AML-193 (cell line): ENCODE results near the gene CAGE1.
"Not testable (repeated sequence)": the region's sequence is repeated elsewhere in the genome, so short reads cannot be mapped to it uniquely, and the experiment has no call there.

ENCODE experiments used
- DNase-seq, 2 experiments: peaks; one replicate each; lab custom pipeline; 2025; lab: John Stamatoyannopoulos, UW

Gene CAGE1

DNA sequence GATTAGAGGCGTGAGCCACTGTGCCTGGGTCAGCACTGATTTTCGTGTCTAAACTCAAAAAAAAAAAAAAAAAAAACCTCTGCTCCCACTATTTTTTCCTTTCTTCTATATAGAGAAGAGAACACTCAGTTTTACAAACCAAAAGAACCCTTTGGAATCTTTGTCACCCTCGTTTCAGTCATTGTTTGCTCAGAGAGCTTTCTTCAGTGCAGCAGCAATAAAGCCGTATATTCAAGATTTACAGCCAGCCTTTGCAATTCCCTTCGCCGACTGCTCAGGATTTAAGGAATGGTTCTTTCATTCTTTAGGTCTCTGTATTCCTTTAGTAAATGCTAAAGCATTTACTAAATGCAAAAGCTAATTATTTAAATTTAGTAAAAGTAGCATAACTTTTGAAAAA is 20.2 kb upstream of the CAGE1 start:
- no peak for DNase-seq

DNA sequence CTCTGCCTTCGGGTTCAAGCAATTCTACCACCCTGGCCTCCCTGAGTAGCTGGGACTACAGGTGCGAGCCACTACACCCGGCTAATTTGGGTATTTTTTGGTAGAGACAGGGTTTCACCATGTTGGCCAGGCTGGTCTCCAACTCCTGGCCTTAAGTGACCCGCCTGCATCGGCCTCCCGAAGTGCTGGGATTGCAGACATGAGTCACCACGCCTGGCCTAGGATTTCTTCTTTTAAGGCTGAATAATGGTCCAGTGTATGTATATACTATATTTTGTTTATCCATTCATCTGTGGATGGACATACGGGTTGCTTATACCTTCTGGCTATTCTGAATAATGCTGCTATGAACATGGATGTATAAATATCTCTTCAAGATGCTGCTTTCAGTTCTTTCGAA is 17.2 kb upstream of the CAGE1 start:
- DNase-seq, result no peak

DNA sequence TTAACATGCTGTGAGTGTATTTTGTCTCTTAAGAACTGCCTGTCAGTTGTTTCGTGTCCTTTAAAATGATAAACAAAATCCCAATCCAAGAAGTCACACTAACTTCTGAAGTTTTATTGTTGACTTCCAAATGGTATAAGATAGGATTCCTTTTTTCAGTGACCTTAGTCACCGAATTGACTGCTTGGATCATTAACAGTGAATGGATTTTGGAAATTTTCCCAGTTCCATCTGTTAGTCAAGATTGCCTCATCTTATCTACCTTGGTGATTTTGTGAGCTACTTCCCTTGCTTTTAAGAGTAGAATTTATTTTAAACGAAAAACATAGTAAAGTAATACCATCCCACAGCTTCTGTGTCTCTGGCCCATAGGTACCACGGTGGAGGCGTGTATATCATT is 15.0 kb upstream of the CAGE1 start:
- no peak for DNase-seq

DNA sequence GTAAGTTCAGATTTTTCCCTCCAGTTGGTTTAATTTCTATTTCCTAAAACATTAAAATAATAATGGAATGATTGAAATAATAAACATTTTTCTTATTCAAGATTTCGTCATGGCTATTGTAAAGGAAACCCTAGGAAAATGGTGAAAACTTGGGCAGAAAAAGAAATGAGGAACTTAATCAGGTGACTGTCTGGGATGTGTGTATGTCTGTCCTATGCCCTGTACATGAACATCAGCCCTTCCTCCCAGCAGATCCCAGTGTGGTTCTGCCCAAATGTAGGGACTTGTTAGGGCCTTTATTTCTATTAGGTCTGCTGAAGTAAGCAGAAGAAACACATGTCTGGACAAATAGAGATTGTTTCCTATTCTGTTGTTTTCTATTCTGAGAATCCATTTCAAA is 13.2 kb upstream of the CAGE1 start:
- DNase-seq, result peak; percentile 13 to 31

DNA sequence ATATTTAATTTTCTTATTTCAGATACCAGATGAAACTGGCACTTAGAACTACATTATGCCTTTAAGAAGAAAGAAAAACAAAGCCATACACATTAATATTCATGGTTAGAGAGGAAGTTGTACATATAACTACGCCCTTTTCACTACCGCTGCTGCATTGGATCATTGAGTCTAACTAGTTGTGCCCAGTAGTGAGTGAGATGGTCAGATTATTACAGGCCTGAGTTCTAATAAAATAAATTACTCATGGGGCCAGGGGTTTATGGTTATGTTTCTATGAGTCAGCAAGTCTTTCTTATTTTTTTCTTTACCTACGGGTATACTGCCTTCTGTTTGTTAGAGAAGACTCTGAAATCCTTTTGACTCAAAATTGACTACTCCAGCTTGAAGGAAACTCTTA is 11.5 kb upstream of the CAGE1 start:
- no peak for DNase-seq

DNA sequence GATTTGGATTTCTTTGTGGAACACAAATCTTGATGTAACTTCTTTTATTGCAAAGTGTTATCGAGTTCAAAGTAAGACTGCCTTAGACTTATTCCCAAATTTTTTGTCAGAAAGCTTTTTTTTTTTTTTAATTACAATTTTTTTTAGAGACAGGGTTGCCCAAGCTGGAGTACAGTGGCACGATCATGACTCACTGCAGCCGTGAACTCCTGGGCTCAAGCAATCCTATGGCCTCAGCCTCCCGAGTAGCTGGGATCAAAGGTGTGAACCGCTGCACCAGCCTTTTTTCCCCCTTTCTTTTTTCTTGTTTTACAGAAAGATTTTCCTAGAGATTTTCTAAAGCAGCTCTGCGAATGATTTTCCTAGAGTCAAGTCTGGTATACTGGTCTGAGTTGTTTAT is 2.9 kb upstream of the CAGE1 start:
- peak in 1 of 2 experiments; percentile 12 for DNase-seq

DNA sequence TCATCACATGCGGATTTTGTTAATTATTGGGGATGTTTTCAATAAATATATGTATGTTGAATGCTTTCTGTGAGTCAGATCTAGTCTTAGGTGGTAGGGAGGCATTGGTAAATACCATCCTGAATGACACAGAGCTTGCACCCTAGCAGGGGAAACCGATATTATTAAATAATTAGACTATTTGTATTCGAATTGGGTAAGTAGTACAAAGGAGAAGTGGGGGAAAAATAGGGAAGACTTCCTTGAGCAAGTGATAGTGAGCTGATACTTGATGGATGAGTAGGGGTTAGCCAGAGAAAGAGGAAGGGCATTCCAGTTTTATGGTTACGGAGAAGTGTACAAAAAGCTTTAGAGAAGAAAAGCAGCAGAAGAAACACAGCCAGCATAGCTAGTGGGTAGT is 1.6 kb upstream of the CAGE1 start:
- peak; percentile 14 to 28 for DNase-seq

DNA sequence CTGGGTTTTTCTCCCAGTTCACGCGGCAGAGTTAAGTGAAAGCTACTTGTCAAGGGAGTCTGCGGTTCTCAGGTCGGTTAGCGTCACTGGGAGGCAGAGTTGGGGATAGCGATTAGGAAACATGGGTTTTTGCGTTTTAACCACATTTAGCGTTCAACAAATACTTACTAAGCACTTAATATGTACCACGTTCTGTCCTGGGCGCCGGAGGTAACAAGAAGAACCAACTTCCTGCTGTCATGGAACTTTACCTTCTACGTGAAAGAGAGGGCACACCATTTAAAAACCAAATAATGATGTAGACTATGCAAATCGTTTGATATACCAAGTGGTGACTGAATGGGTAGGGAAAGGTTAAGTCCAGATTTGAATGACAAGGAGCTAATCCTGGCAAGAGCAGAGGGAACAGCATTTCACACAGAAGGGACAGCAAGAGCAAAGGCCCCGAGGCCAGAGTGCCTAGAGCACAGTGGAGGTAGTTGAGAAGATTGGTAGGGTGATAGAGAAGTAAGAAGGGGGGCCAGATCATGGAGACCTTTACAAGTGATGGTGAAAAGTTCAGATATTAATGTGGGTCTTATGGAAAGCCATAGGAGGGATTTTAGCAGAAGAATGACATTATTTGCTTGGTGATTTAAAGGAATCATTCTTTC is 810 bp upstream of the CAGE1 start:
- peak; percentile 40 to 61 for DNase-seq

DNA sequence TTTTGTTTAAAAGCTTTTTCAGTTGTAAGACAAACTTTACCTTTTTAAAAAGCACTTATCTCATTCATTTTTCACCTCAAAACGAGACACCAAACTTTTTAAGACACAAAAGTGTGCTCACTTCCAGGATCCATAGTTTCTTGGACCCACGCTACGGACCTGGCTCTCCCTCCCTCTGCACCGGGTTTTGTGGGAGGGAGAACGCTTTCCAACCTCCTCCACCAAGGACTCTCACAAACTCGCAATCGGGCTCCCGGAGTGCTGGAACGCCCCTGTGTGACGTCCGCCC is 436 bp downstream of the CAGE1 start:
- peak in 1 of 2 experiments; percentile 65 for DNase-seq

DNA sequence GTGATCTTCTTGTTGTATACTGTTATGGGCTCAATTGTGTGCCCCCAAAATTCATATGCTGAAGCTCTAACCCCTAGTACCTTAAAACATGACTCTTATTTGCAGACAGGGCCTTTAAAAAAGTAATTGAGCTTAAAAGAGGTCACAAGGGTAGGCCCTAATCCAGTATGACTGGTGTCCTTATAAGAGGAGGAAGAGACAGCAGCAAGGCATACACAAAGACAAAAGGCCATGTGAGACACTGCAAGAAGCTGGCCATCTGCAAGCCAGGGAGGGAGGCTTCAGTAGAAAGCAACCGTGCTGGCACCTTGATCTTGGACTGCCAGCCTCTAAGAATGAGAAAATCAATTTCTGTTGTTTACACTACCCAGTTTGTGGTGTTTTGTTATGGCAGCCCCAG is 8.4 kb downstream of the CAGE1 start:
- no peak for DNase-seq

DNA sequence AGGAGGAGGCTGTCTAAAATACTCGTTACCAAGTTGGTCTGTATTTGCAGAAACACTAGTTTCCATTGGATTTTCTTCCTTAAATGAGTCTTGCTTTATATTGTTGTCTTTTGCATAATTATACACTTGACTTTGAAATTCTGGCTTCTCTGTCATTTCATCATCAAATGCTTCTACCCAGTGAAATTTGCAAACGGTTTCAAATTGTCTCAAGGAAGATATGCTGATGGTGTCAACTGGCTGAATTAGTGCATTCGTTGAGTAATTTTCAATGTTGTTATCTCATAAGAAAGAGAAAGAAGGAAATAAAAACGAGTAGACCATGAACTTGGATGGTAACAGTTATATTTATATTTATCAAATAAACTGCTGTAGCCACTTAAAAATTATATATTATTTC is 10.8 kb downstream of the CAGE1 start:
- DNase-seq, result no peak

DNA sequence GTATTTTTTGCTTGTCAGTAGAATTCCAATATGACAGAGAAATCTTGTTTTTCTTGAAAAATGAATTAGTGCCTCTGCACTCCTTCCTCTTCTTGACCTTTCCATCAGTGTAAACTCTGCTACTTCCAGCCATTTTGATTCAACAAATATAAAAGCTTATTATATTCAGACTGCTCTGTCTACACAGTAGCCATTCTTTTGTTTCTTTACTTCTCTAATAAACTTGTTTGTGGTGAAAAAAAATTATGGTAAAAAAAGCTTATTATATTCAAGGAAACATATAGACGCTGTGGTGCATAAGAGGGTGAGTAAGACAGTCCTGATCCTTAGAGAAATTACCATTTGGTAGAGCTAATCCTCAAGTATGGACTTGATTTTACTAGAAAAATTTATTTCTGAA is 11.6 kb downstream of the CAGE1 start:
- DNase-seq, result no peak

DNA sequence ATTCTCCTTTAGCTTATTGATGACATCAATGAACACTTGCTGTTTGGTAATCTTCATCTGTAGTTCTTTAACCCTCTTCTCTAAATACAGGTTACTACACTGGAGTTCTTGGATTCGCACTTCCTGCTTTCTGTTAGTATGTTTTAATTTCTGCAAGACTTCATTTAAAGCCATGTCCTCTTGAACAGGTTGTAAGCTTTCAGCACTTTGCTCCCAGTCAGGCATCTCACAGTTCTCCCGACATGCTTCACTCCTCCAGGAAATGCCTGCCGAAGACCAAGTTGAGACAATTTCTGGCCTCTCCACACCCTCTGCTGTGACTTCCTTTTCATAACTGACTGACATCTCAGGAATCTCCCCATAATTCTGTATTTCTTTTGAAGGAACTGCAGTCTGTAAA is 15.8 kb downstream of the CAGE1 start:
- DNase-seq, result no peak

DNA sequence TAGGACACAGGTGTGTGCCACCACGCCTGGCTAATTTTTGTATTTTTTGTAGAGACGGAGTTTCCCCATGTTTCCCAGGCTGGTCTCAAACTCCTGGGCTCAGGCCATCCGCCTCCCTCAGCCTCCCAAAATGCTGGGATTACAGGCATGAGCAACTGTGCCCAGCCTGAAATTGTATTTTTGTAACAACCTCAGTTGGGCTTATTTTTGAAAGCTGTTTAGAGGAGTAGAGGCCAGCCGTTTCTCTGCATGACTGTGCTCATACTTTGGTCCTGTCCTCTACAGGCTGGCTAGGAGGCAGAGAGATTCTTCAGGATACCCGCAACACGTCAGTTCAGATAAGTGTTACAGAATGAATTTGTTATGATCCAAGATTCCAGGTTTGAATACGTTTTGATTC is 22.1 kb downstream of the CAGE1 start:
- DNase-seq, result no peak

DNA sequence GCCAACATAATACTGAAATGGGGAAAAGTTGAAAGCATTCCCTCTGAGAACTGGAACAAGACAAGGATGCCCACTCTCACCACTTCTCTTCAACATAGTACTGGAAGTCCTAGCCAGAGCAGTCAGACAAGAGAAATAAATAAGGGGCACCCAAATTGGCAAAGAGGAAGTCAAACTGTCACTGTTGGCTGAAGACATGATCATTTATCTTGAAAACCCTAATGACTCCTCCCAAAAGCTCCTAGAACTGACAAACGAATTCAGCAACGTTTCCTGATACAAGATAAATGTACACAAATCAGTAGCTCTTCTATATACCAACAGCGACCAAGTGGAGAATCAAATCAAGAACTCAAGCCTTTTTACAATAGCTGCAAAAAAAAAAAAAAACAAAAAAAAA is 37.6 kb downstream of the CAGE1 start:
- not testable (repeated sequence) for DNase-seq

DNA sequence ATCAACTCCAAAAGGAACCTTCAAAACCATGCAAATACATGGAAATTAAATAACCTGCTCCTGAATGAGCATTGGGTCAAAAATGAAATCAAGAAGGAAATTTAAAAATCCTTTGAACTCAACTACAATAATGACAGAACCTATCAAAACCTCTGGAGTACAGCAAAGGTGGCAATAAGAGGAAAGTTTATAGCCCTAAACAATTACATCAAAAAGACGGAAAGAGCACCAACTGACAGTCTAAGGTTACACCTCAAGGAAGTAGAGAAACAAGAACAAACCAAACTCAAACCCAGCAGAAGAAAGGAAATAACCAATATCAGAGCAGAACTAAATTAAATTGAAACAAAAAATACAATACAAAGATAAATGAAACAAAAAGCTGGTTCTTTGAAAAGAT is 39.0 kb downstream of the CAGE1 start:
- DNase-seq, result not testable (repeated sequence)

DNA sequence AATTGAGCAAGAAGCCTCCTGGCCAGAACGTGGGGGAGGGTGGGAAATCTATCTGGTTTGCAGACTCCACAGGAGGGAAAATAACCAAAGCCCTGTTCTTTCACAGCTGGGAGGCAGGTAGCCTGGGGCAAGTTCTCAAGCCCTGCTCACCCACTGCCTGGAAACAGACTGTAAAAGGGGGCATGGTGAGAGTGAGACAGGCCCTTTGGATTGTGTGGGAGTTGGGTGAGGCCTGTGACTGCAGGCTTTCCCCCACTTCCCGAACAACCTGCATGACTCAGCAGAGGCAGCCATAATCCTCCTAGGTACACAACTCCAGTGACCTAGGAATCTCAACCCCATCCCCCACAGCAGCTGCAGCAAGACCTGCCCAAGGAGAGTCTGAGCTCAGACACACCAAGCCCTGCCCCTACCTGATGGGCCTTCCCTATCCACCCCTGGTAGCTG is 42.0 kb downstream of the CAGE1 start:
- DNase-seq, result not testable (repeated sequence)

DNA sequence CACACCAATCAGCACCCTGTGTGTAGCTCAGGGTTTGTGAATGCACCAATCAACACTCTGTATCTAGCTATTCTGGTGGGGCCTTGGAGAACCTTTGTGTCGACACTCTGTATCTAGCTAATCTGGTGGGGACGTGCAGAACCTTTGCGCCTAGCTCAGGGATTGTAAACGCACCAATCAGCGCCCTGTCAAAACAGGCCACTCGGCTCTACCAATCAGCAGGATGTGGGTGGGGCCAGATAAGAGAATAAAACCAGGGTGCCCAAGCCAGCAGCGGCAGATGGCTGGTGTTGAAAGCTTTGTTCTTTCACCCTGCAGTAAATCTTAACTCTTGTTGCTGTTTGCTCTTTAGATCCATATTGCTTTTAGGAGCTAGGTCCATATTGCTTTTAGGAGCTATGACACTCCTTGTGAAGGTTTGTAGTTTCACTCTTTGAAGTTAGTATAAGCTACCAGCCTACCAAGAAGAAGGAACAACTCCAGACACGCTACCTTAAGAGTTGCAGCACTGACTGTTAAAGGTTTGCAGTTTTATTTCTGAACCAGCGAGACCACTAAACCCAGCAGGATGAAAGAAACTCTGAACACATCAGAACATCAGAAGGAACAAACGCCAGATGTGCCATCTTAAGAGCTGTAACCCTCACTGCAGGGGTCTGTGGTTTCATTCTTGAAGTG is 44.6 kb downstream of the CAGE1 start:
- not testable (repeated sequence) for DNase-seq

DNA sequence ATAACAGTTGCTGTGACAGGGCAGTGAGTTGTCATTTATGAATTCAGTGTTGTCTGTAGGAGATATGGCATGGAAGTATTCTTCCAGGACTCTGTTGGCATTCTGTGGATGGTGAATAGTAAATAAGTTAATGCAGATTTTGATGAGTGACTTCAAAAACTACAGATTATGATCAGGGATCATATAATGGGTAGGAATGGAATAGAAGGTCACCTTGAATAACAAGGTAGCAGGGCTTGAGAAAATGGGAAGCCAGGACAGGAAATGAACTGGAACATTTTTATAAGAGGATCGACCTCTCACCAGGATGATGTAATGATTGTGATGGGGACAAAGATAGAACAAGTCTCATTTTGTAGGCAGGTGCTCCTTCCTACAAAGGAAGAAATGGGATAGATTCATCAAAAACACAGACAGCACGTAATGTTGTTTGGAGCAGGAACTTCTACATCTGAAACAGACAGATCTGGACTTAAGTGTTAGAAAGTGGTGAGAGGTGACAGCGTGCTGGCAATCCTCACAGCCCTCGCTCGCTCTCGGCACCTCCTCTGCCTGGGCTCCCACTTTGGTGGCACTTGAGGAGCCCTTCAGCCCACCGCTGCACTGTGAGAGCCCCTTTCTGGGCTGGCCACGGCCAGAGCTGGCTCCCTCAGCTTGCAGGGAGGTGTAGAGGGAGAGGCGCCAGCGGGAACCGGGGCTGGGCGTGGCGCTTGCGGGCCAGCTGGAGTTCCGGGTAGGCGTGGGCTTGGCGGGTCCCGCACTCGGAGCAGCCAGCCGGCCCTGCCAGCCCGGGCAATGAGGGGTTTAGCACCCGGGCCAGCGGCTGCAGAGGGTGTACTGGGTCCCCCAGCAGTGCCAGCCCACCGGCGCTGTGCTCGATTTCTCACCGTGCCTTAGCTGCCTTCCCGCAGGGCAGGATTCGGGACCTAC is 45.7 kb downstream of the CAGE1 start:
- no peak for DNase-seq

DNA sequence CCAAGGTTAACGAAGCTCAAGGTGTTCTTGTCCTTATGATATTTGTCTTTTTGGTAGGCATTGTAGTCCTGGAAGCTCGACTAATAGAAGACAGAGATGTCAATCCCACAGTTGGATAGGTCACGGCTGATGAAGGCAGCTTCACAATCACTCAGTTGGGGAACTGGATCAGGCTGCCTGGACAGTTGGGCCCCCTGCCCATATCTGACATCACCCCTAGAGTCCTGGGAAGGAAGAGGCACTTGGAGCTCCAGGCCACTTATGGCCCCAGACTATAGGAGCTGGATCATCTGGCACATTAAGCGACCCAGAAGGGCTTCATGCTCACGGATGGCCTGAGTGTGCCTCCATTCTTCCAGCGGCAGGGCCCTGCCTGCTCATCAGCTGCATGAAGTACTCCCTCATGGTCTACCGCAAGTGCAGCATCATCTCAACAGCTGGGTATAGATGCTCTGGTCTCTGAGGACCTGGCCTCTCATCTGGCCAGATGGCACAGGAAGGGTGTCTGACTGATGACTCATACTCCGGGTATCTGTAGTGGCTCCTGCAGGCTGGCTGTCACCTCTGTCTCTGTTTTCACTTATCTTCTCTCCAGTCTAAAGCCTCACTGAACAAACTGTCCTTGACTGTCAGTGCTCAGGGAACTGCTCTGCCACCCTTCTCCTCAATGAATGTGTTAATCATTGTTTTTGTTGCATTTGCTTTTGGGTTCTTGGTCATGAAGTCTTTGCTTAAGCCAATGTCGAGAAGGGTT is 47.4 kb downstream of the CAGE1 start:
- DNase-seq, result no peak

DNA sequence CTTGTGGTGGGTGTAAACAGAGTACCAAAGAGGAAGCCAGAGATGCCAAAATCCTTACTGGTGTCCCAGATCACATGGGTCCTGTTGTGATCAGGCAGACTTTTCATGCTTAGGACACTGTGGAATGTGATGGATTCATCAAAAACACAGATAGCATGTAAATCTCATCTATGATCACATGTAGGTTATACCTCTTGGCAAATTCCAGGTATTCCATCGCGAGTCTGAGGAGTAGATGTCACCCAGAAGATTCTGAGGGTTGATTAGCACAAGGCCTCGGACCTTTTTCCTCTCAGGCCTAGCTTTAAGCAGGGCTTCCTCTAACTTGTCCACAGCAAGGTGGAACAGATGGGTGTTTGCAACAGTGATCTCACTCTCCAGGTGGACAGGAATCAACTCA is 48.3 kb downstream of the CAGE1 start:
- DNase-seq, result no peak

DNA sequence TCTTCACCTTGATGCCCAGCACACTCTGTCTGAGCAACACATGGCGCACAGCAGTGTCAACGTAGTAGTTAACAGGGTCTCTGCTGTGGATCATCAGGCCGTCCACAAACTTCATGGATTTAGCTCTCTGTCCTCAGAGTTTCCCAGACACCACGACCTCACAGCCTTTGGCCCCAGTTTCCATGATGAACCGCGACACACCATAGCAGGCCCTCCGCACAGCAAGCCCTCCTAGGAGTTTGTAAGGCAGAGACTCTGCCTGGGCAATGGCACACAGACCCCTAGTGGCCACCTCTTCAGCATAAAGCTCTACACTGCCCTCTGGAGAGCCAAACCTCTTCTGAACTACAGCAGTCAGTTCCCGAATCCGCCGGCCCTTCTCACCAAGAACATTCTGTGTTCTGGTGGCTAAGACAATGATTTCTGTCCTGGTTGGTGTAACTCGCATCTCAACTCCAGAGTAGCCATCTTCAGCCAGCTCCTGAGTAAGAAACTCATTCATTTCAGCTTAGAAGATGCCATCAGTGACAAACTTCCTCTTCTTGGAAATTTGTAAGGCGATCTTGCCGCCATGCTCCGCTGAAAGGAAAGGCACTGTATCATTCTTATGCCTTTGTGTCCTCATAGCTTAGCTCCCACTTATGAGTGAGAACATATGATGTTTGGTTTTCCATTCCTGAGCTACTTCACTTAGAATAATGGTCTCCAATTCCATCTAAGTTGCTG is 50.4 kb downstream of the CAGE1 start:
- DNase-seq, result peak; percentile 66 to 68
